Activated CD4-positive, alpha-beta T cell treated with anti-CD3 and anti-CD28 coated beads, Interleukin-2, Interleukin-6, amounts not matched to agents 100 ng/mL and 50 ng/mL, durations not matched to agents 16 hours and 8 hours (primary cell): Measurements from ENCODE around the gene FILIP1L.
A peak's percentile ranks its signal among the peaks of the same experiment; 100 is the strongest.
"Not testable (repeated sequence)": the region's sequence is repeated elsewhere in the genome, so short reads cannot be mapped to it uniquely, and the experiment has no call there.

Experiments used
- DNase-seq: peaks from one replicate; pipeline ENCODE4 v3.0.0-alpha.2; 2020

FILIP1L gene

GRCh38 chr3:99858469-99858868 is 255.8 kb downstream of the FILIP1L start:
- no peak for DNase-seq

DNA sequence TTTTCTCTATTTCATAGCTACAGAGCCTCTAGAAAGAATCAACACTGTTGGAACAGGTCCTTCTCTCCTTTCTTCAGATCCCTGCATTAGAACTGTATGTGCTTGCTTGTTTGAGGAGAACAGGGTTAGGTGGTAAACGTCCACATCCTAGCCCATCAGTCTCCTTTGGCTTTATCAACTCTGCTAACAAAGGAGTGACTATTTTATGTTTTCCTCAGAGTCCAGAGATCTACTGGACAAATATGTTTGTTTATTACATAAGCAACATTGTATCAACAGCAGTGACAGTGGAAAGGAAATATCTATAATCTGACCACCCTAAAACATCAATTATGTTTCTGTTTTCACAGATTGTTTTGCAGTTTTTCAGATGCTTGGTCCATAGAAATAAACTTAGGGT is 257.0 kb downstream of the FILIP1L start:
- DNase-seq: no peak

DNA sequence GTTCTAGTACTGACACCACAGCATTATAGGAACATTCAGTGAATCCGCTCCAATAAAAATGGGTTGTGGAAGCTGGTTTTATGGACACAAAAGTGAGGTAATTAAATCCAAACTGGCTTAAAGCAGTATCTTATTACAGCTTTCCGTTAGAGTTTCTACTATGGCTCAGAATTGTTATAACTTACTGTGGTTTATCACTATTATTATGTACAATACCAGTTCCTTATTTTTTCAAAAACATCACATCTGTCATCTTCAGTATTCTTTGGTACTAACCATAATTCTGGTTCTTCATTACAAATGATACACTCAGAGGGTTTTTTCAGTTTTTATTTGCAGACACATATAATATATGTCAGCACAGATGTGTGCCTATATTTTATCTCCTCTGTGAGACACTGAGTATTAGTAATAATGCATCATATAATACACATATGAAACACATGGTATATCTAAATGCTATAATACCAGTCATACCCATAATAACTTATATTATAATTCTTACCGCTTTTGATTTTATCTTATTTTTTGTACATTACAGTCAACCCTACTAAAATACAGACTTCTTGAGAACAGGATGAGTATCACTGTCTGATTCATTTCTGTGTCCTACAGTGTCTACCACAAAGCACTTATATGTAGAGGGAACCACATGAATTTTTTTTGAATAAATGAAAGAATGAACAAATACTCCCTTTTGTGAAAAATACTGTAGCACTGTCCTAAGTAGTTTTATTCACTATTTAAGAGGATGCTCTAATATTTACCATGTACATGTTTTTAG is 257.7 kb downstream of the FILIP1L start:
- peak; percentile 41 for DNase-seq

DNA sequence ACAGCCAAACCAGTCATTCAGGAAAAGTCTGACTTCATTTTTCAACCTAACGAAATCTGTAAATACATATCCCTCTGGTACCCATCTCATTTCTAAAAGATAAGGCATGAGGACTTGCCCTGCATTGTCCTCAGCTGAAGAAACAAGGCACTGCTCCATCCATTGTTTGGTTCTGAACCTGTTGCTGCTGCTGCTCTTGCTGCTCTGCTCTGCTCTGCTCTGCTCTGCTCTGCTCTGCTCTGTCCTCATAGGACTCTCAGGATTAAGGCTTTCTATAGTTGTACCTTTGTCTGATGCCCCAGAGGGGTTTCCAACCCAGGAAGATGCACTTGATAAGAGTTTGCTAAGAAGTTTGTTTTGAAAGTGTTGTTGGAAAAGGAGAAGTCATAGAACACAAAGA is 258.4 kb downstream of the FILIP1L start:
- no peak for DNase-seq

DNA sequence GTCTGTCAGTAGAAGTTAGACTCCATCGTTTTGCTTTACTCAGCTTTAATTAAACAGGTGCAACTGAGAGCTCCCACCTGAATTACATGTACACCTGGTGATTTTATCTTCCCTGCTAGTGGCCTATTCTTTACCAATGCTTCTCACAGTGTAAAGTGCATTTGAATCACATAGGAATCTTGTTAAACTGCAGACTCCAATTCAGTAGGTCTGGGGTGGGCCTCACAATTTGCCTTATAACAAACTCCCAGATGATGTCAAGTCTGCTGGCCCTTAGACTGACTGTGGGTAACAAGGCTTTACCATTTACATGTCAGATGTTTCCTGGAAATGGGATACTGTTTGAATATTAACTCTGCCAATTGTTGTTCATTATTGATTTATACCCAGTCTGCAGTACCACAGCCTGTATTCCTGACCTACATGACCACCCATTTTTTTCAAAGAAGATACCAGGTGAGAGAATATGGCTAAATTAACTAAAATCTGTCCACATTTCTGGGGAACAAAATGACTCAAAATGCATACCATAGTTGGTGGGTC is 259.5 kb downstream of the FILIP1L start:
- DNase-seq: no peak

- DNase-seq: no peak
Observed at GRCh38 chr3:99852851-99853250, 261.4 kb downstream of the FILIP1L start.

DNA sequence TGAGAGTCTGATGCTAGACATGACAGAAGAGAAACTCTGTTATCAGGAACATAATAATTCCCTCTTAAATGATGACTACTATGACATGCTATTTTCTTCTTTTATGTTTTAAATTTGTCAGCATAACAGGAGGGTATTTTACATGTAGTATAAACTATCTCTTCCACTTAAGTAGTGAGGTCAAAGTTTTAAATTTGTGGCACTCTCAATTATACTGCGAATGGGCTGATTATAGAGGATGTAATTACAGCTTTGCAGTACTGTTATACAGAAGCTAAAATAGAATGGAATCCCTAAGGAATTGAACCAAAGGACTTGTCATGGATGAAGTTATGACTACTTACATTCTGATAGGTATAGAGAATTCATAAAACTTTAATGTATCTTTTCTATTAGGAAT is 262.3 kb downstream of the FILIP1L start:
- no peak for DNase-seq

DNA sequence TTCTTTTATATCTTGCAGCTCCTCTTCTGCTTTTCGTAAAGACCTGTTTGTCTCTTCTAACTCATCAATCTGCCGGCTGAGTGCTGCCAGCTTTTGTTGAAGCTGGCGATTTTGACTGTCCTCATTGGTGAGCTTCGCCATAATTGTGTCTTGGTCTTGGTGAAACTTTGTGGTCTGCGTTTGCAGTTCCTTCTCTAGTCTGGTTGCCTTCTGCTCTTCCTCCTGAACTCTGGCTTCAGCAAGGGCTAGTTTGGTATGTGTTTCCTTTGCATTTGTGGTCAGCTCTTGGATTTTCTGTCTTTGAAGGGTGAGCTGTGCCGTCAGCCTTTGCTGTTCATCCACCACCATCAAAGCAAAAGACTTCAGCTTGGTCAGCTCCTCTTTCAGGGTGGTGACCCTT is 263.7 kb downstream of the FILIP1L start:
- no peak for DNase-seq

DNA sequence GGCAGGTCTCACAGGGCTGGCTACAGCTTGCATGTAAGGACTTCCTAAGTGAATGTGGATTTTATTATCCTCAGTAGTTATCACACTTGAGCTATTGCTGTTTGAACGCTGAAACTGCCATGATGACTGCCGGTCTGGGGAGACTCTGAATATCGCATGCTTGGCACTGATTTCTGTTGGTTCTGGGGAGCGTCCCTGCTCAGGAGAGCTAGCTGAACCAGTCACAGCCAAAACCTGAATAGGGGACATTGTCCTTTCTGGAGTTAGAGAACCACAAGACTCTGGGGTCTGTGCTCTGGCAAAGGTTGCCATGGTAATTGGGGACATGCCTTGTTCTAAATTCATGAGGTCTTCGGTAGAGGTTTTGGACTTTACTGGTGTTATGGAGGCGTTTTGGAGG is 265.9 kb downstream of the FILIP1L start:
- no peak for DNase-seq

GRCh38 chr3:99846477-99847160 is 267.7 kb downstream of the FILIP1L start:
- DNase-seq: no peak

DNA sequence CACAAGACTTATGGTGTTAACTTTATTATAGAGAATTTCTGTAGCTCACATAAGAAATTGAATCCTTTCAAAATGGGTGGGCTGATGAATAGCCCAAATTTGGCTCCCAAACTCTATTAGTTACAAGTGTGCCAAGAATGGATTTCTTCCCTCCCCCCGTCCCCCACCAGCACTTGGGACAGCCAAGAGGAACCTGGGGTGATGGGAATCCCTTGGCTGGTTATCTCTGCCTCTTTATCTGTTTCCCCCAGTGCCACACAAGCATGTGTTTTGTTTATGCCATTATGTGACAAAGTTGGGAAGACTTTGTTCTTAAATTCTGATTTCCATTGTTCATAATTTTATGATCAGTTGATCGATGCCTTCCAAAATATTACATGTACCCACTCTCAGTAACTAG is 268.3 kb downstream of the FILIP1L start:
- no peak for DNase-seq

DNA sequence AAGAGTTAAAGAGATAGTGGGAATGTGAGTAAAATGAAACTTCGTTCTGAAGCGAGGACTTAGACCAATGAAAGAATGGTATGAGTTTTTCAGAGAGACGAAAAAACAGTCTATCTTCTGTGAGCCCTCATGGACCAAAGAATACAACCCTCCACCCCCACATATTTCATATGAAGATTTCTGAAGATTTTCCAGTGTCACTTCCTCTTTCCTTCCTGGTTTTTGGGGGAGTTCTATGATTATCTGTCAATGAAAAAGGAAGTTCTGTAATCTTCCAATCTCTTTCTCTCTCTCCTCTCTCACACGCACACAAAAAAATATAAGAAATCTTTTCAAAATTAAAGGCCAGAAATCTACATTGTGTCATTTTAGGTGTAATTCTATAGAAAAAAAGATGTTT is 269.0 kb downstream of the FILIP1L start:
- no peak for DNase-seq

GRCh38 chr3:99843590-99844258 is 270.6 kb downstream of the FILIP1L start:
- DNase-seq: no peak

DNA sequence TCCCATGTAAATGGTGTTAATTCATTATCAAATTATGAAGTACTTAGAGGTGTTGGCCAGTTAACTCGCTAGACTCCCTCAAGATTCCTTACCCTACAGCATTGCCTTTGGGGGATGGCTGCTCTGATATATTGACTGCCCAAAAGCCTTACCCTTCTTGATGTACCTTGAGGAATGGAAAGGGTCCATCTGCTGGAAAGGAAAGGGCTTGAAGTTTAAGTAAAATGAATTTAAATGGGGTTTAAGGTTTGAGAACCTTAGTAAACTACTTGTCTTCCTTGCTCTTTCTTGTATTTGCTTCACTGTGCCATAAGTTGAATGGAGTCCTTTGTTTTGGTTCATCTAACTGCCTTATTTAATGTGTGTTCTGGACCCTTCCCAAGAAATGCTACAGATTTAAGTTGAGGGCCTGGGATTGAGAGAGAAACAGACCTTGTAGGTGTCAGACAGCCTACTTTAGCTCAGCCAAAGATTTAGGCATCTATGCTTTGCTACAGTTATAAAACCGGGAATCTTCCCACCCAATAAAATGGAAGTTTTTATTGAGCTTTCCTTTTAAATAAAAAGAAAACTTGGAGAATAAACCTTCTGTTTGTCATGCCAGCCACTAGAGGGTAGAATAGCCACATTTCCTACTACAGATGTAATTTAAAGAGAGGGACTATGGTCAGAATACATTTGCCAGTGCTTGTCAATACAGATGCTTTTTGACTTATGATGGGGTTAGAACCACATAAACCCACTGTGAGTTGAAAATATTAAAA is 271.3 kb downstream of the FILIP1L start:
- no peak for DNase-seq

DNA sequence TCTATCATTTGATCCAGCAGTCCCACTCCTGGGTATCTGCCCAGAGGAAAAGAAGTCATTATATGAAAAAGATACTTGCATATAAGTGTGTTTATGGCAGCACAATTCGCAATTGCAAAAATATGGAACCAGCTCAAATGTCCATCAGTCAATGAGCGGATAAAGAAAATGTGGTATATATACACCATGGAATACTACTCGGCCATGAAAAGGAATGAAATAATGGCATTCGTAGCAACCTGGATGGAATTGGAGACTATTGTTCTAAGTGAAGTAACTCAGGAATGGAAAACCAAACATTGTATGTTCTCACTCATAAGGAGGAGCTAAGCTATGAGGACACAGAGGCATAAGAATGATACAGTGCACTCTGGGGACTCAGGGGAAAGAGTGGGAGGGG is 272.4 kb downstream of the FILIP1L start:
- not testable (repeated sequence) for DNase-seq

DNA sequence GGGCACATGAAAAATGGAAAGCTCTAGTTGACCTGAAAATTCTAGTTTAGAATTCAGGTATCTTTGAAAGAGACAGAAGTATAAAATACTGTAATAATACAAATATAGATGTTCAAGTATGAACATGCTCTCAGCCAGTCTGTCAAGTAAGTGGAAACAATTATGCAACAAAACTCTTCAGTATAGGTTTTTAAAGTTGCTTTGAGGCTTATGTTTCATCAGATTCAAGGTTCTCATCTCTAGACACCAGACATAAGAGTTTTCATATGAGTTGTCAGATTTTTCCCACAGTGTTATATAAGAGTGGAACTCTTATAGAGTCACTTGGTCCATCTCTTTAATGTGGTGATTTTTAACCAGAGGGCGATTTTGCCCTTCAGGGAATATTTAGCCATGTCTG is 274.7 kb downstream of the FILIP1L start:
- DNase-seq: no peak

- DNase-seq: no peak
Observed at GRCh38 chr3:99838755-99839154, 275.5 kb downstream of the FILIP1L start.

DNA sequence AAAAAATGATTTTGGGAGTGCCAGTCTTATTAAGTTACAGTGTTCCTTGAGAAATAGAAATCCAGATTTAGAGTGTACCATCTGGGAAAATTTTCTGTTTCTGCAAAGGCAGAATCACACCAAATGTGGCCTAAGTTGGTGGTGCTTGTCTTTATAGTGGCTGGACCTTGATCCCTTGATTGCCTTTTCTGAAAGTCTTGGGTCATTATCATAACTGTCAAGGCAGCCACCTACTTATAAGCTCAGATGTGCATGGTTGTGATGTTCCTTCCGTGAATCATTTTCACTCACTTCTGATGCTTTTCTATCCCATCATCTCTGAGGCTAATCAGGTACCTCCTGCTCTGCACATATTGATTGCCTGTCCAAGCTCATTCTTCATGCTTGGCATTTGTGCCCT is 276.6 kb downstream of the FILIP1L start:
- DNase-seq: no peak

- DNase-seq: no peak
Observed at GRCh38 chr3:99836681-99837080, 277.6 kb downstream of the FILIP1L start.

DNA sequence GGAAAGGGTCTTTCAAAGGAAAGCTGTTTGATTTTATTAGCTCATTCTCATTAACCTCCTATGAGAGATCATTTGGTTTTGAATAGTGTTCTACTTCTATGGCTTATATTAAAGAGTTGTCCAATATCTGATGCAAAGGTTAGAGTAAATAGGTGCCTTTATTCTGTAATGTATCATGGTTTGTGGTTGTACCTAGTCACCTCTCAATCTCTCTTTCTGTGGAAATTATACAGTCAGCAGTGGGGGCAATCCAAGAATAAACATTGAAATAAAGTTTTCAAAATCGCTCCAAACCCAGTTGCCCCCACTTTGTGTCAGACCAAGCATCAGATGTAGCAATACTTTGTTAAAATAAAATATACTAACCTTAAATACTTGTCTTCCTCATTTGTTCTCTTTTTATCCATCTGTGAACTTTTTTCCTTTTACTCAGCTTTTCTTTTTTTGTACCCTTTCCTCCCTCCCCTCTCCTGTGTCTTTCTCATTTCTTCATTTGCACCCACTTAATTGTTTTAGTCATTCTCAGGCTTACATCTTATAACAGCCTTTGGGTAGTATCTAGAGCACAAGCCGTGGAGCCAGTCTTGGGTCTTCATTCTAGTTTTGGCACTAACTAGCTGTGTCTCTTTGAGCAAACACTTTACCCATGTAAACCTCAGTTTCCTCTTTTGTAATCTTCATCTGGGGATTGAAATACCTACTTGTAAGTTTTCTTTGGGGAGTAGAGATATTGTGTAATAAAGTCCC is 279.9 kb downstream of the FILIP1L start:
- no peak for DNase-seq

- DNase-seq: no peak
Observed at GRCh38 chr3:99833617-99834205, 280.6 kb downstream of the FILIP1L start.

GRCh38 chr3:99829844-99830243 is 284.5 kb downstream of the FILIP1L start:
- no peak for DNase-seq
